Tibial nerve (tissue), 4 donors: ENCODE results near the gene SOWAHC. TPM values are rescaled to one million over a fixed set of nuclear protein-coding genes. Genes with fewer than 3 reads are reported as not detected.
"Not testable (repeated sequence)": the region's sequence is repeated elsewhere in the genome, so short reads cannot be mapped to it uniquely, and the experiment has no call there.

Experiments used
- DNase-seq, 2 donors: peaks; one replicate each; pipeline ENCODE4 v3.0.0-alpha.2; 2019; ENCODE audit warnings: low spot score in 2 of 2
- H3K27ac ChIP-seq, 4 donors: fragments of 200-600 bp; sonication (generic) in 3 of 4; one replicate each; pipeline ENCODE4 v1.5.1; 2017 to 2019; ENCODE audit warnings: mild to moderate bottlenecking in 1 of 4
- H3K27me3 ChIP-seq, 2 donors: fragments of 200-600 bp; sonication (generic) in 1 of 2; one replicate each; pipeline versions ENCODE4 v1.5.1 to v1.6.0; 2017 to 2019
- H3K36me3 ChIP-seq, 3 donors: fragments of 200-600 bp; sonication (generic); one replicate each; pipeline ENCODE4 v1.5.1; 2018 to 2019
- H3K4me1 ChIP-seq, 4 donors: fragments of 200-600 bp; sonication (generic) in 3 of 4; one replicate each; pipeline ENCODE4 v1.5.1; 2017 to 2019
- H3K4me3 ChIP-seq, 4 donors: fragments of 200-600 bp; sonication (generic) in 3 of 4; one replicate each; pipeline ENCODE4 v1.5.1; 2017 to 2019; ENCODE audit warnings: mild to moderate bottlenecking in 1 of 4, moderate library complexity in 1 of 4
- H3K9me3 ChIP-seq, 4 donors: fragments of 200-600 bp; sonication (generic) in 3 of 4; one replicate each; pipeline ENCODE4 v1.5.1; 2017 to 2019
- CTCF ChIP-seq, 5 experiments: fragments of 200-600 bp in 3 of 5; fragments of 450-650 bp in 2 of 5; sonication (generic) in 3 of 5; IDR thresholded peaks; one replicate each; pipeline ENCODE4 v1.5.1; 2016 to 2019; ENCODE audit warnings: antibody characterized with exemption in 5 of 5, mild to moderate bottlenecking in 3 of 5, moderate library complexity in 2 of 5
- EP300 ChIP-seq, 2 donors: sonication (generic); formaldehyde crosslinking; IDR thresholded peaks; one replicate each; pipeline ENCODE4 v1.6.1; 2017; ENCODE audit warnings: antibody characterized with exemption in 2 of 2, mild to moderate bottlenecking in 1 of 2
- POLR2A ChIP-seq, 2 donors: fragments of 450-650 bp; IDR thresholded peaks; one replicate each; pipeline ENCODE4 v1.6.1; 2017; ENCODE audit warnings: antibody characterized with exemption in 2 of 2, mild to moderate bottlenecking in 2 of 2, moderate library complexity in 2 of 2
- WGBS, 2 donors: methylation state at CpG; one replicate each; pipeline ENCODE4 v1.1.5; 2018; 5-methylcytosine and 5-hydroxymethylcytosine counted together
- total RNA-seq, 4 donors: library from RNA; depleted of rRNA; stranded (reverse); fragments of >200 nt; gene quantifications; one replicate each; pipeline ENCODE4 v1.1.0, GENCODE V29; 2016

The SOWAHC gene
- total RNA-seq, 4 donors from 2014 or later: 24.5 to 26.9 (median 25.1) TPM

- WGBS, 2 donors: 58 to 61% methylated on average over 23 to 24 of the region's 24 CpGs
- H3K4me3 ChIP-seq: peak overlapping the region; percentile 46 to 86 (median 76)
Observed at GRCh38 chr2:109615637-109616144, 1.5 kb downstream of the SOWAHC start.

GRCh38 chr2:109616184-109616583, 2.0 kb downstream of the SOWAHC start:
- H3K4me3 ChIP-seq: peak overlapping the region in 2 of 4 donors; percentile 70 to 82
- H3K36me3 ChIP-seq: no peaks in the 10 kb centered on the region
- no peaks in the 10 kb centered on the region for H3K27me3 ChIP-seq
- TF ChIP-seq POLR2A (IDR thresholded peaks at IDR 0.05) (no peak), EP300 (IDR thresholded peaks at IDR 0.05) (no peak), CTCF (IDR thresholded peaks at IDR 0.05) (no peak)
- no peaks in the 10 kb centered on the region for H3K9me3 ChIP-seq
- H3K4me1 ChIP-seq: peaks cover 0 to 42% (median 16%) of the 10 kb centered on the region in 4 donors
- H3K27ac ChIP-seq: peak overlapping the region in 1 of 4 donors; percentile 98
- WGBS, 2 donors: 60% methylated on average over 5 of the region's 5 CpGs
- DNase-seq: no peak

More at GRCh38 chr2:109615637-109616144, 1.5 kb downstream of the SOWAHC start:
- Histone ChIP-seq H3K27ac (peak overlapping the region in 3 of 4 donors; percentile 97 to 98 (median 98)), H3K27me3 (no peaks in the 10 kb centered on the region), H3K9me3 (no peaks in the 10 kb centered on the region), H3K4me1 (peaks cover 0 to 44% (median 16%) of the 10 kb centered on the region in 4 donors), H3K36me3 (no peaks in the 10 kb centered on the region)
- TF ChIP-seq EP300 (IDR thresholded peaks at IDR 0.05) (no peak), POLR2A (IDR thresholded peaks at IDR 0.05) (no peak)
- no peak for DNase-seq

GRCh38 chr2:109619032-109619615, 5.0 kb downstream of the SOWAHC start:
- 70 to 81% methylated on average over 4 of the region's 4 CpGs for WGBS, 2 donors
- no peak for TF ChIP-seq POLR2A (IDR thresholded peaks at IDR 0.05)
- TF ChIP-seq EP300 (IDR thresholded peaks at IDR 0.05): no peak
- no peak for TF ChIP-seq CTCF (IDR thresholded peaks at IDR 0.05)
- Histone ChIP-seq H3K36me3 (no peaks in the 10 kb centered on the region), H3K27me3 (no peaks in the 10 kb centered on the region), H3K4me1 (peaks cover 0 to 27% (median 9%) of the 10 kb centered on the region in 4 donors), H3K9me3 (no peaks in the 10 kb centered on the region), H3K27ac (no peak overlapping the region), H3K4me3 (no peak overlapping the region)
- DNase-seq: no peak

GRCh38 chr2:109623297-109623696, 9.1 kb downstream of the SOWAHC start:
- WGBS, 2 donors: 54 to 68% methylated on average over 5 of the region's 5 CpGs

GRCh38 chr2:109623923-109624322, 9.8 kb downstream of the SOWAHC start:
- WGBS, 2 donors: 94 to 97% methylated on average over 4 of the region's 4 CpGs
- no peaks in the 10 kb centered on the region for H3K36me3 ChIP-seq
- no peaks in the 10 kb centered on the region for H3K4me1 ChIP-seq
- H3K27me3 ChIP-seq: no peaks in the 10 kb centered on the region
- no peak overlapping the region for H3K27ac ChIP-seq
- no peaks in the 10 kb centered on the region for H3K9me3 ChIP-seq
- H3K4me3 ChIP-seq: no peak overlapping the region
- TF ChIP-seq EP300 (IDR thresholded peaks at IDR 0.05): no peak
- no peak for DNase-seq

More at GRCh38 chr2:109623297-109623696, 9.1 kb downstream of the SOWAHC start:
- TF ChIP-seq CTCF (IDR thresholded peaks at IDR 0.05) (no peak), EP300 (IDR thresholded peaks at IDR 0.05) (no peak)
- no peak for DNase-seq
- H3K27ac ChIP-seq: no peak overlapping the region
- no peaks in the 10 kb centered on the region for H3K4me1 ChIP-seq
- no peaks in the 10 kb centered on the region for H3K9me3 ChIP-seq
- no peaks in the 10 kb centered on the region for H3K27me3 ChIP-seq
- no peak overlapping the region for H3K4me3 ChIP-seq
- H3K36me3 ChIP-seq: no peaks in the 10 kb centered on the region

GRCh38 chr2:109624339-109624738, 10.2 kb downstream of the SOWAHC start:
- Histone ChIP-seq H3K36me3 (no peaks in the 10 kb centered on the region), H3K4me1 (no peaks in the 10 kb centered on the region), H3K4me3 (no peak overlapping the region), H3K27ac (no peak overlapping the region), H3K27me3 (no peaks in the 10 kb centered on the region), H3K9me3 (no peaks in the 10 kb centered on the region)
- TF ChIP-seq CTCF (IDR thresholded peaks at IDR 0.05) (no peak), EP300 (IDR thresholded peaks at IDR 0.05) (no peak), POLR2A (IDR thresholded peaks at IDR 0.05) (no peak)
- 84 to 87% methylated on average over 4 of the region's 4 CpGs for WGBS, 2 donors
- DNase-seq: no peak

- DNase-seq, H3K36me3 ChIP-seq, H3K27me3 ChIP-seq, H3K4me1 ChIP-seq, H3K9me3 ChIP-seq, H3K27ac ChIP-seq, H3K4me3 ChIP-seq: not testable (repeated sequence)
- WGBS, 2 donors: 87 to 90% methylated on average over 7 of the region's 7 CpGs
Observed at GRCh38 chr2:109628321-109628720, 14.2 kb downstream of the SOWAHC start.
